Brain microvascular endothelial cell (primary cell): ENCODE results near the gene SAG.
A peak's percentile ranks its signal among the peaks of the same experiment; 100 is the strongest.

Experiments used
- DNase-seq: peaks from one replicate; pipeline ENCODE4 v3.0.0-alpha.2; 2020
- H3K27ac ChIP-seq: fragments of 250-450 bp; sonication (Bioruptor Pico); 2 replicates; pipeline ENCODE4 v1.5.1; 2020; ENCODE audit warnings: mild to moderate bottlenecking, moderate library complexity
- H3K27me3 ChIP-seq: fragments of 250-450 bp; sonication (Bioruptor Pico); replicated peaks from 2 replicates; pipeline ENCODE4 v1.5.1; 2020; ENCODE audit warnings: mild to moderate bottlenecking
- H3K36me3 ChIP-seq: fragments of 250-450 bp; sonication (Bioruptor Pico); replicated peaks from 2 replicates; pipeline ENCODE4 v1.5.1; 2020; ENCODE audit warnings: mild to moderate bottlenecking
- H3K4me3 ChIP-seq: 2 replicates; pipeline ENCODE4 v1.5.1; 2011; ENCODE audit warnings: low read depth, mild to moderate bottlenecking, control low read depth, low read length, moderate library complexity
- CTCF ChIP-seq: IDR thresholded peaks from 2 replicates; pipeline ENCODE4 v1.5.1; 2011; ENCODE audit warnings: low read depth, mild to moderate bottlenecking, moderate library complexity, low read length, control low read depth, inconsistent platforms; ENCODE audit errors: missing control alignments
- in situ Hi-C: cut with HindIII; loops from 2 replicates; pipeline ENCODE4 v1.10.0; 2017; ENCODE audit warnings: low sequenced_read_pairs, low pct_ligation_motif_present

SAG gene

GRCh38 chr2:233353769-233354499 lies 46.3 kb downstream of the SAG start, which contains the start of gene DGKD:
Gene DGKD (plus strand): TSS chr2:233354494. CDS start chr2:233354519, 25 bp downstream.
- in situ Hi-C loops = no loop called here
- Histone ChIP-seq H3K27me3 (no peaks in the 10 kb centered on the region), H3K4me3 (peak within 1 kb of the TSS; percentile 67), H3K27ac (peak within 1 kb of the TSS; percentile 4), H3K36me3 (no peaks in the 10 kb centered on the region)
- DNase-seq = no peak
- TF ChIP-seq CTCF = peak; percentile 31

DNA sequence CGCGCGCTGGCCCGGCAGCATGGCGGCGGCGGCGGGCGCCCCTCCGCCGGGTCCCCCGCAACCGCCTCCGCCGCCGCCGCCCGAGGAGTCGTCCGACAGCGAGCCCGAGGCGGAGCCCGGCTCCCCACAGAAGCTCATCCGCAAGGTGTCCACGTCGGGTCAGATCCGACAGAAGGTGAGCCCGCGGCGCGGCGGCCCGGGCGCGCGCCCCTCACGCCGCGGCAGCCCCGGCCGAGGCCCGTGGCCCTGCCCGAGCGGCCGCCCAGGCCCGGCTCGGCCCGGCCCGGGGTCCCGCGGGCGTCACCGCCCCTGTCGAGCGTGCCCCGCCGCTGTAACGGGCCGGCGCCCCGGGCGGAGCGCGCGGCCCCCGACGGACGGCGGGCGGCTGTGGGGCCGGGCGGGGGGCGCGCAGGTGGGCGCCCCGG lies 46.9 kb downstream of the SAG start:
- TF ChIP-seq CTCF = no peak
- Histone ChIP-seq H3K27me3 (no peaks in the 10 kb centered on the region), H3K4me3 (peak overlapping the region; percentile 67), H3K36me3 (no peaks in the 10 kb centered on the region), H3K27ac (no peak overlapping the region)
- in situ Hi-C loops = no loop called here
- no peak for DNase-seq

DNA sequence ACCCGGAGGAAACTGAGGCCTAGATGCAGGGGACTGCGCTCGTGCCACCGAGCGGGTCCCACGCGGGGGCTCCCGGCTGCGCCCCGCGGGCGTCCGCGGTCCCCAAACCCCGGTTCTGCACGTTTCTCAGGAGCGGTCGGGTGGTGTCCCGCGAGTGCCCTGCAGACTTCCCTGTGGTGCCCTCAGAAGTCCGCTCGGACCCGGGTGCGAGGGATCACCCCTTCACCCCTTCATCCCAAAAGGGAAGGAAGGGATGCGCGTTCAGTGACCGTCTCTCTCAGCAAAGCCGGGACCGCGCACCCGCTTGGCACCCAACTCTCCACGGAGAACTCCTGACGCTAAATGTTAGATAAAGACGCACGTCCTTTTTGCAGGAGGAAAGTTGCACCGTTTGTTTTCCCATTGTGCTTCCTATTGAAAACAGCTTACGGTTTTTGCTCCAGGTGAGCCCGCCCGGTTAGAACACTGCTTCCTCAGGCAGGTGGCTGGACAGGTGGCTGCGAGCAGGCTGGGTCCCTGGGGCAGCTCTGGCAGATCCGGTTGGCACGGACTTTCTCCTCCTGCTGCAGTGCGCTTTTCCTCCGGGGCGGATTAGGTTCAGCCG lies 47.5 kb downstream of the SAG start:
- no peak for TF ChIP-seq CTCF
- no peak overlapping the region for H3K27ac ChIP-seq
- H3K36me3 ChIP-seq = no peaks in the 10 kb centered on the region
- DNase-seq = no peak
- in situ Hi-C loops = no loop called here
- no peaks in the 10 kb centered on the region for H3K27me3 ChIP-seq
- peak overlapping the region; percentile 67 for H3K4me3 ChIP-seq

DNA sequence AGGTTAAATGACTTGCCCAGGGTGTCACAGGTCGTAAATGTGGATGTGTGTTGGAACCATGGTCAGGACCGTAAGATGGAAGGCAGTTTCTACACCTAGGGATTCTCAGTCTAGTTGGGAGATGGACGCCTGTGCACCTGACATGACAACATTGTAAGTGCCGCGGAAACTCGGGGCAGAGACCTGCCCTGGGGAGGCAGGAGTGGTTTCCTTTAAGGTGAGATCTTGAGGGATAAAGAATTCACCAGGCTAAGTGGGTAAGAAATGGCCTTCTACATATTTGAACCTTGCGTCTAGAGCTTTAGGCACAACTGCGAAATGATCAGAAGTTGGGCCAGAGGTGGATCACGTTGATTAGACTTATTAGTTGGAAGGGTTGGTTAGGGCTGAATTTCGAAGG lies 48.3 kb downstream of the SAG start:
- DNase-seq = no peak
- in situ Hi-C loops = no loop called here
- Histone ChIP-seq H3K36me3 (no peaks in the 10 kb centered on the region), H3K27ac (no peak overlapping the region), H3K4me3 (no peak overlapping the region), H3K27me3 (no peaks in the 10 kb centered on the region)
- TF ChIP-seq CTCF = no peak

GRCh38 chr2:233356546-233357308 lies 49.1 kb downstream of the SAG start:
- no peak for DNase-seq
- in situ Hi-C loops = no loop called here
- Histone ChIP-seq H3K27me3 (no peaks in the 10 kb centered on the region), H3K4me3 (no peak overlapping the region), H3K27ac (no peak overlapping the region), H3K36me3 (no peaks in the 10 kb centered on the region)
- TF ChIP-seq CTCF = no peak
